GM18870 (cell line): Measurements from ENCODE around the gene ZNF518A.

ENCODE experiments used
- ATAC-seq: cut with Tn5 transposase; IDR thresholded peaks from one replicate; pipeline ENCODE4 v1.9.1; 2021; ENCODE audit warnings: moderate library complexity; ENCODE audit not compliant: unreplicated experiment

The ZNF518A gene, protein sequence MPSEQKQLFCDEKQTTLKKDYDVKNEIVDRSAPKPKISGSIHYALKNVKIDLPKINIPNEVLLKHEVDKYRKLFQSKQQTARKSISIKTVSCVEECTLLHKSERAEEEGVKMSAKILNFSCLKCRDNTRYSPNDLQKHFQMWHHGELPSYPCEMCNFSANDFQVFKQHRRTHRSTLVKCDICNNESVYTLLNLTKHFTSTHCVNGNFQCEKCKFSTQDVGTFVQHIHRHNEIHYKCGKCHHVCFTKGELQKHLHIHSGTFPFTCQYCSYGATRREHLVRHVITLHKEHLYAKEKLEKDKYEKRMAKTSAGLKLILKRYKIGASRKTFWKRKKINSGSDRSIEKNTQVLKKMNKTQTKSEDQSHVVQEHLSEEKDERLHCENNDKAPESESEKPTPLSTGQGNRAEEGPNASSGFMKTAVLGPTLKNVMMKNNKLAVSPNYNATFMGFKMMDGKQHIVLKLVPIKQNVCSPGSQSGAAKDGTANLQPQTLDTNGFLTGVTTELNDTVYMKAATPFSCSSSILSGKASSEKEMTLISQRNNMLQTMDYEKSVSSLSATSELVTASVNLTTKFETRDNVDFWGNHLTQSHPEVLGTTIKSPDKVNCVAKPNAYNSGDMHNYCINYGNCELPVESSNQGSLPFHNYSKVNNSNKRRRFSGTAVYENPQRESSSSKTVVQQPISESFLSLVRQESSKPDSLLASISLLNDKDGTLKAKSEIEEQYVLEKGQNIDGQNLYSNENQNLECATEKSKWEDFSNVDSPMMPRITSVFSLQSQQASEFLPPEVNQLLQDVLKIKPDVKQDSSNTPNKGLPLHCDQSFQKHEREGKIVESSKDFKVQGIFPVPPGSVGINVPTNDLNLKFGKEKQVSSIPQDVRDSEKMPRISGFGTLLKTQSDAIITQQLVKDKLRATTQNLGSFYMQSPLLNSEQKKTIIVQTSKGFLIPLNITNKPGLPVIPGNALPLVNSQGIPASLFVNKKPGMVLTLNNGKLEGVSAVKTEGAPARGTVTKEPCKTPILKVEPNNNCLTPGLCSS (N-terminal part only)

DNA sequence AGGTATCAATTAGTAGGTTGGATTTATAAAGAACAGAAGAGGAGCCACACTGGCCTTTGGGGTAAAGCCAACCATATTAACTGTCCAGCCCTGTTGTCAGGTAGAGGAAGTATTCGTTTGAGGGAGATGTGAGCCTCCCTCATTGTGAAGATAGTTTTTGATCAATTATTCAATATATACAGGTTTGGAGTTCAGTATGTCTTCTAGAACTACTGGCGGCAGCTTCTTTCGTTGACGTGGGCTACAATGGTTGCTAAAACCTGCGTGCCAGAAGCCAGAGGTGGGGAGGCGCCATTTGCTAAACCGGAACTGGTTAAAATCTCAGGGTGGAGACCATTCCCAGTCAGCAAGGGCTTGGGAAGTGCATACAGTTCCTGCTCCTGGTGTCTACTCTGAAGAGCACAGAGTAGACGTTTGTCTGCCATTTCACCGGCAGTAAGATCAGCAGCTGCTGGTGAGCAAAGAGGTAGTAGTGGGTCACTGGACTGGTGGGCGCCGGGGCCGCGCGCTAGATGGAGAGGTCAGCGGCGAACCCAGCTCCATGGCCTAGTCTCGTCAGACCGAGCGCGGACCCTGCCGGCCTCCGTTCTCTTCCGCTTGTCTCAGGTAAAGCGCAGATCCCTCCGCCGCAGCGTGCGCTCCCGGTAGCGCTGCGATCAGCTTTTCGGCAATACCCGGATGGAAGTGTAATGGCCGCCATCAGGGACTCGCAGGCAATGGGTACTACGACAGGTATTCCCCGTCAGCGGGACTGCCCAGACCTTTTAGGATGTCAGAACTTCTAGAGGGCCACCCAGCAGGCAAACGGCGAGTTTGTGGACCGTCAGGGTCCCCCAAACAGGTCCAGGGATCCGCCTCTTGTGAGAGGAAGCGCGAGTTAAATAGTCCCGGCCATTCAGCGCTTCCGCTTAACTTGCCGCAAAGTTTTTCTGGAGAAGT, at the start of gene ZNF518A:
Gene ZNF518A, plus strand, starts transcription at position 911 of the 939 bp plus-strand sequence. CDS start 26,026 bp downstream, outside the sequence.
- peak; percentile 61 for ATAC-seq

DNA sequence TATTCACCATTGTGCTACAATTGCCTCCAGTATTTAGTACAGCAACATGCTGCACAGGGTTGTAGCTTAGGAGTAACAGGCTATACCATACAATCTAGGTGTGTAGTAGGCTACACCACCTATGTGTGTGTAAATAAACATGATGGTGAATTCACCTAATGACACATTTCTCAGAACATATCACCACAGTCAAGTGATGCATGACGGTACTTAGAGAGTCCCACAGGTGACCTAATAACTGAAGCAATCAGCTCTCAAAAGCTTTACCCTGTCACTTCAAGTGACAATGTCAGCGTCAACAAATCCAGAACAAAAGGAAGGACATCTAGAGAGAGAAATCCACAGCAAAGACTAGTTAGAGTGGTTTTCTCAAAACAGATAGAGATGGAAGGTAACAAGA, 47.9 kb upstream of the ZNF518A start:
- ATAC-seq: no peak

- ATAC-seq: no peak
Observed at GRCh38 chr10:96082748-96083147, 47.3 kb upstream of the ZNF518A start.

GRCh38 chr10:96089116-96089515, 41.0 kb upstream of the ZNF518A start:
- no peak for ATAC-seq

- ATAC-seq: peak; percentile 85
Observed at GRCh38 chr10:96089670-96090462, 40.2 kb upstream of the ZNF518A start.

GRCh38 chr10:96090463-96090800, 39.7 kb upstream of the ZNF518A start:
- ATAC-seq: no peak

DNA sequence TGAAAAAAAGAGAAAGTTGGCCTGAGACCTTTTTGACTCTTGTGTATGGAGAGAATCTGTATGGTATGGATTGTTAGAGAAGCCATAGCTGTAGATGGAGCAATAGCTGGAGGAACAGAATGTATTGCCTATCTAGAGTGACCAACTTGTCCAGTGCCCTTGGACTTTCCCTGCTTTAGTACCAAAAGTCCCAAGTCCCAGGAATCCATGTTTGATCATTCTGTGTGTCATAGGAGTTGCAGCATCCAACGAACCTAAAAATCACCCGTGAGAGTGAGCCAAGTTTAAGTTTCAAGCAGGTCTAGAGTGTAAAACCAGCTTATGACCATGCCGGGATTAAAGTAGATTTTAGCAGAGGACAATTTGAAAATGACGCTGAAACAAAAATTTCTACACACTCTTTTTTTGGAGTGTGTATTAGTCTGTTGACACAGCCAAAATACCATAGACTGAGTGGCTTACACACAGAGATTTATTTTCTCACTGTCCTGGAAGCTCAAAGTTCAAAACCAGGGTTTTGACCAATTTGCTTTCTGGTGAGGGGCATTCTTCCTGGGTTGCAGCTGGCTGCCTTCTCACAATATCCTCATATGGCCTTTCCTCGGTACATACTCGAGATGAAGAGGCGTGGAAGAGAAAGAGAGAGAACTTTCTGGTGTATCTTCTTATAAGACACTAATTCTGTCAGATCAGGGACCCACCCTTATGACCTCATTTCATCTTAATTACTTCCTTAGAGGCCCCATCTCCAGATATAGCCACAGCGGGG, 36.9 kb upstream of the ZNF518A start:
- no peak for ATAC-seq

DNA sequence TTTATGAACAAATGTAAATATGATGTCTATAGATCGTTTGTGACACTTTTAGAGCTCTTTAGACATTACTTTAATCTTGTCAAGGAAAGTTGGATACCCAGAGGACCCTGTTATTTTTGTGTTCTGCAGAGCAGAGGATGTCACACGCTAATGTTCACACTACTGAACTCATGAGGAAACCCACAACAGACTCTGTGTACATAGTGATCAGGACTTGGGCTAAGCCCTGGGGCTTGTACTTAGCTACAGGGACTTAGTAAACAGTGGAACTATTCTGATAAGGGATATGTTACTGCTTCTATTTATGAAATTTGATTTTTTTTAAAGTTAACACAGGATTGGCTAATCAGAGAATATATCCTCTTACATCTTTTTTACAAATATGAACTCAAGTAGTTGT, 36.1 kb upstream of the ZNF518A start:
- no peak for ATAC-seq

DNA sequence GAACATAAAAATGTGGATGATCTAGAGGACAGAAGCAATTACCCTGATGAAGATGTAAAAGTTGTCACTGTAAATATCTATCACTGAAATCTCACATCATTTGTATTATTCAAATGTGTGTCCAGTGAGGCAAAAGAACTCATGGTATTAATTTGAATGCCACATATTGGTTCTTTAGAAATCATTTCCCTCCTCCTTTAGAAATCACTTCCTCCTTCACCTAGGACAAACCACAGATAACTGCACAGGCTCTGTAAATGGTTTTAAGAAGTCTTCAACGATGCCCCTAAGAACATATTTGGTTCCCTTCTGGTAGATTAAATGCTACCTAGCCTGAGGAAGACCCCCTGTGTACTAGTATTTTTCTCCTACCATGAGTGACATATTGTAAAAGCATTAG, 33.1 kb upstream of the ZNF518A start:
- ATAC-seq: no peak

DNA sequence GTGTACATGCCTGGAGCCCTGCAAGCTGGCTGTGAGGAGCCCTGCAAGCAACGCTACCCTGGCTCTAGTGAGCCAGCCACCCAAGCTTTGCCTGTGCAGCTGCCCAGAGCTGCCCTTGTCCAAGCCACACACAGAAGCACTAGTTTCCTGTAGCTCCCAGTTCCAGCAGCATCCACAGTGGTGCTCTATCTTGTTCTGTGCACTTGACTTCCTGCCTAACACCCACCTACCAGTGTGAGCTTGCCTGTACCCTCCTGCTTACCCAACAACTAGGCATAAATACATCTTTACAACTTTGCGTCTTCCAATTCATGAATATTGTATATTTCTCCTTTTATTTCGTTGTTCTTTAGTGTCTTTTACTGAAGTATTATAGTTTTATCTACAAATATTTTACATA, 32.2 kb upstream of the ZNF518A start:
- ATAC-seq: no peak

DNA sequence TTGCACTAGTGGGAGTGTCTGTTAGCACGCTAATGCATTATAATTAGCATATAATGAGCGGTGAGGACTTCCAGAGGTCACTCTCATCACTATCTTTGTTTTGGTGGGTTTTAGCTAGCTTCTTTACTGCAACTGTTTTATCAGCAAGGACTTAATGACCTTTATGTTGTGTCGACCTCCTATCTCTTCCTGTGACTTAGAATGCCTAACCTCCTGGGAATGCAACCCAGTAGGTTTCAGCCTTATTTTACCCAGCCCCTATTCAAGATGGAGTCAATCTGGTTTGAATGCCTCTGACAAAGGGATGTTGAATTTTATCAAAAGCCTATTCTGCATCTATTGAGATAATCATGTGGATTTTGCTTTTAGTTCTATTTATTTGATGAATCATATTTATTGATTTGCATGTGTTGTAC, 22.5 kb upstream of the ZNF518A start:
- no peak for ATAC-seq

DNA sequence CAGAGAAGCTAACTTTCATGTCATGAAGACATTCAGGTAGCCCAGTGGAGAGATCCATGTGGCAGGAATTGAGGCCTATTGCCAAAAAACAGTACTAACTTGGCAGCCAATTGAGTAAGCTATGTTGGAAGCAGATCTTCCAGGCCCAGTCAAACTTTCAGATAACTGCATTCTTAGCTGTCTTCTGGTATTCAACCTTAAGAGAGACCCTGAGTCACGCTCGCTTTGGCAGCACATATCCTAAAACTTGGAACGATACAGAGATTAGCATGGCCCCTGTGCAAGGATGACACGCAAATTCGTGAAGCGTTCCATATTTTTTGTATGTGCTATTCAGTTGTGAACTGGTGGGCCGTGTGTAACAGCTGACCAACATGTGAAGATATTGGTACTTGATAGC, 17.6 kb upstream of the ZNF518A start:
- no peak for ATAC-seq

GRCh38 chr10:96118604-96119450, 11.3 kb upstream of the ZNF518A start:
- no peak for ATAC-seq

DNA sequence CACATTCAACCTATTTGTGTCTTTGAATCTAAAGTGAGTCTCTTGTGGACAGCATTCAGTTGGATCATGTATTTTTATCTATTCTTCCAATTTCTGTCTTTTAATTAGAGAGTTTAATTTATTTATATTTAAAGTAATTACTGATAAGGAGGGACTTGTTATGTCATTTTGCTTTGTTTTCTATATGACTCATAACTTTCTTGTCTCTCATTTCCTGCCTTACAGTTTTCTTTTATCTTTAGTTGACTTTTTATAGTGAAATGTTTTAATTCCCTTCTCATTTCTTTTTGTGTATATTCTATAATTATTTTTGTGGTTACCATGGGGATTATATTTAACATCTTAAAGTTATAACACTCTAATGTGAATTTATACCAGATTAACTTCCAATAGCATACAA, 7.3 kb upstream of the ZNF518A start:
- ATAC-seq: no peak

GRCh38 chr10:96124230-96125141, 5.6 kb upstream of the ZNF518A start:
- no peak for ATAC-seq

GRCh38 chr10:96125142-96125515, 5.0 kb upstream of the ZNF518A start:
- ATAC-seq: no peak

DNA sequence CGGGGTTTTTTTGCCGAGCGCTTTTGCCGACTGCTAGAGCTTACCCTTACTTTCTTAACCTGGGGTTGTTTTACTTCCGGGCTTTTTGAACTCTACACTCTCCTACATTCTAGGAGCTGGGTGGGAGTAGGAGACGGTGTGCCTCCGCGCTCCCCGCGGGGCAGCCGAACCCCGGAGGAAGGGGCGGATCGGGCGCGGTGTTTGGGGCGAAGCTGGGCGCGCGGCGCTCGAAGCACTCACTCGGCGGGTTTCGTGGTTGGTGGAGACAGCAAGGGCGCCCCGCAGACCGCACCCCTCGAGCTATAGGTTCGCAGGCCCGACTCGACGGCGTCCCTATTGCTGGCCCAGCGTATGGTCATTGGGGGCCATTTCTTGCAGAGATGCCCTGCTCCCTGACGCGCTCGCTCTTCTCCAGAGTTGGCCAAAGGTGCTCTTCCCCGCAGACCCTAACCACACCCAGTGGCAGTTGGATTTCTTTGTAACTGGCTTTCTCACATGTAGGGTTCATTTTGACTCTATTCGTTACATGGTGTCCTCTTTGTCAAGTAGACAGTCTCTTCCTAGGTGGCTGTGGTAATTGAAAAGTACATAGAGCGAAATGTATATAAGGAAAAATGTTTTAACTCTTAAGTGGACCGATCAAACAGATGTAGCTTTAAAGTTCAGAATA, 364 bp downstream of the ZNF518A start:
- peak; percentile 54 for ATAC-seq
